Right atrium auricular region (tissue), 2 donors: ENCODE results near the gene COL4A6. TPM values are rescaled to one million over a fixed set of nuclear protein-coding genes. Genes with fewer than 3 reads are reported as not detected.

Source experiments
- DNase-seq: peaks from one replicate; pipeline ENCODE4 v3.0.0-alpha.2; 2019; ENCODE audit warnings: low spot score
- H3K27ac ChIP-seq, 2 donors: fragments of 200-600 bp; sonication (generic); 1 replicate in 1 of 2; 2 replicates in 1 of 2; pipeline ENCODE4 v1.5.1; 2016 to 2019
- H3K27me3 ChIP-seq, 2 donors: fragments of 200-600 bp; sonication (generic); one replicate each; pipeline versions ENCODE4 v1.5.1 to v1.6.0; 2017 to 2019
- H3K36me3 ChIP-seq: fragments of 200-600 bp; sonication (generic); one replicate; pipeline ENCODE4 v1.5.1; 2016
- H3K4me1 ChIP-seq, 2 donors: fragments of 200-600 bp; sonication (generic); one replicate each; pipeline versions ENCODE4 v1.5.1 to v1.6.0; 2017 to 2019
- H3K4me3 ChIP-seq, 2 donors: fragments of 200-600 bp; sonication (generic); 1 replicate in 1 of 2; 2 replicates in 1 of 2; pipeline ENCODE4 v1.5.1; 2017 to 2019; ENCODE audit warnings: mild to moderate bottlenecking in 1 of 2, moderate library complexity in 1 of 2
- H3K9me3 ChIP-seq, 2 donors: fragments of 200-600 bp; sonication (generic); one replicate each; pipeline ENCODE4 v1.5.1; 2019
- total RNA-seq, 2 donors: library from RNA; depleted of rRNA; stranded (reverse); fragments of >200 nt; gene quantifications; one replicate each; pipeline ENCODE4 v1.1.0, GENCODE V29; 2016
- TF ChIP-seq, protein P1 (sequence below), 2 donors: fragments of 200-600 bp; sonication (generic); IDR thresholded peaks; one replicate each; pipeline ENCODE4 v1.5.1; 2019; ENCODE audit warnings: antibody characterized with exemption in 2 of 2

Gene COL4A6
- total RNA-seq, 2 donors from 2014 or later: 4.6 to 17.7 TPM

DNA sequence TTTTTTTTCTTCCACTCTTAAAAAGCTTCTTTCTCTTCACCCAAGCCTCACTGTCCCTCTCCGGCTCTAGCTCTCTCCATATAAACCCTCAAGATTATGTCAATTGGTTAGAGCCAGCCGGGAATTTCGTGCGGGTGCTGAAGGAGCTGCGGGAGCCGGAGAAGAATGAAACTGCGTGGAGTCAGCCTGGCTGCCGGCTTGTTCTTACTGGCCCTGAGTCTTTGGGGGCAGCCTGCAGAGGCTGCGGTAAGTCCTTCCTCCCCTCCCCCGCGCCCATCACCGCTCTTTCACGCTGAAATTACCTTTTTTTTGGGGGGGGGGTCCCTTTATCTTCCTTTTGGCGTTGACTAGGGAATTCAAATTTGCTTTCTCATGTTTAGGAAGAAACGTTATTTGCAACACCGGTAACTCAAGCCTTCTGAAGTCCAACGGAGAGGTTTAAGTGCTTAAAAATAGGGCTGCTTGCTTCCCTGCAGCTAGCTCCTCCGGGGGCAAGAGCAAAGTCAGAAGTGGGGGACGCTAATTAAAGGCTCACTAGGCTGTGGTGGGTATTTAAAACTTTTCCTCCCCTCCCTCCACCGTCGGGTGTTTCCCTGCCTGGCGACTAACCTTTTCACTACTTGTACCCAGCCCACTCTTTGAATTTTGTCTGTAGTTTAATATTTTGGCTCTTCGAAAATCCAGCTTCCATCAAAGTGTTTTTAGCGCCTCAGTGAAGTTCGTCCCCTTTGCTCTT, 1.9 kb upstream of the COL4A6 start:
- Histone ChIP-seq H3K27ac (peak overlapping the region; percentile 64 to 73), H3K9me3 (peaks cover 0 to 4% of the 10 kb centered on the region in 2 donors), H3K4me1 (no peaks in the 10 kb centered on the region), H3K36me3 (no peaks in the 10 kb centered on the region), H3K27me3 (no peaks in the 10 kb centered on the region), H3K4me3 (peak overlapping the region; percentile 42 to 51)
- TF ChIP-seq, protein P1, sequence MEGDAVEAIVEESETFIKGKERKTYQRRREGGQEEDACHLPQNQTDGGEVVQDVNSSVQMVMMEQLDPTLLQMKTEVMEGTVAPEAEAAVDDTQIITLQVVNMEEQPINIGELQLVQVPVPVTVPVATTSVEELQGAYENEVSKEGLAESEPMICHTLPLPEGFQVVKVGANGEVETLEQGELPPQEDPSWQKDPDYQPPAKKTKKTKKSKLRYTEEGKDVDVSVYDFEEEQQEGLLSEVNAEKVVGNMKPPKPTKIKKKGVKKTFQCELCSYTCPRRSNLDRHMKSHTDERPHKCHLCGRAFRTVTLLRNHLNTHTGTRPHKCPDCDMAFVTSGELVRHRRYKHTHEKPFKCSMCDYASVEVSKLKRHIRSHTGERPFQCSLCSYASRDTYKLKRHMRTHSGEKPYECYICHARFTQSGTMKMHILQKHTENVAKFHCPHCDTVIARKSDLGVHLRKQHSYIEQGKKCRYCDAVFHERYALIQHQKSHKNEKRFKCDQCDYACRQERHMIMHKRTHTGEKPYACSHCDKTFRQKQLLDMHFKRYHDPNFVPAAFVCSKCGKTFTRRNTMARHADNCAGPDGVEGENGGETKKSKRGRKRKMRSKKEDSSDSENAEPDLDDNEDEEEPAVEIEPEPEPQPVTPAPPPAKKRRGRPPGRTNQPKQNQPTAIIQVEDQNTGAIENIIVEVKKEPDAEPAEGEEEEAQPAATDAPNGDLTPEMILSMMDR (IDR thresholded peaks at IDR 0.05): no peak
- no peak for DNase-seq

DNA sequence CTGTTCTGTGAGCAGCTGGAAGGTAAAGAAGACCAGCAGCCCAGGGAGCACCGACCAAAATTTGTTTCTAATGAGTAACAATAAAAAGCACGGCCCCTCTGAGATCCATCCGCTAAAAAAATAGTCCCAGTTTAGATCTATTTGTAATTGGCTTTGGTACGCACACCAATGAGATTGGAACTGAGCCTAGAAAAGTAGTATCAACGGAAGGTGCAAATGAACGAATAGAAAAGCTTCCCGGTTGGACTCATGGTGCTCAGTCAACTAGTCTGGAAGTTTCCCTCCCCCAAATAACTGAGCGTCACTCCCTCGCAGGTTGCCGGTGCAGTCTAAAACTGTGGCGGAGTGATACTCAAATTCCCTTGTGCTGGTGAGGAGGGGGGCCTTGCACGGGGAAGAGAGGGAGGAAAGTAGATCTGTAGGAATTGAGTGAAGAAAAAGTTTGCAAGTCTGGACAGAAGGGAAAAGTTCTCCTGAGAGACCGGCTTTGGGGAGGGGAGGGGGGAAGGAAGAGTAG, 1.3 kb upstream of the COL4A6 start, which contains the start of gene COL4A5:
TSS of gene COL4A5 (plus strand) at position 413 of the 517 bp plus-strand sequence. CDS start 288 bp downstream, outside the sequence.
- no peak for DNase-seq
- H3K4me1 ChIP-seq: no peaks in the 10 kb centered on the region
- H3K4me3 ChIP-seq: peak within 1 kb of the TSS; percentile 42 to 51
- H3K27me3 ChIP-seq: no peaks in the 10 kb centered on the region
- TF ChIP-seq, protein P1 (IDR thresholded peaks at IDR 0.05): no peak
- peaks cover 0 to 3% of the 10 kb centered on the region in 2 donors for H3K9me3 ChIP-seq
- H3K36me3 ChIP-seq: no peaks in the 10 kb centered on the region
- peak within 1 kb of the TSS; percentile 64 to 73 for H3K27ac ChIP-seq

DNA sequence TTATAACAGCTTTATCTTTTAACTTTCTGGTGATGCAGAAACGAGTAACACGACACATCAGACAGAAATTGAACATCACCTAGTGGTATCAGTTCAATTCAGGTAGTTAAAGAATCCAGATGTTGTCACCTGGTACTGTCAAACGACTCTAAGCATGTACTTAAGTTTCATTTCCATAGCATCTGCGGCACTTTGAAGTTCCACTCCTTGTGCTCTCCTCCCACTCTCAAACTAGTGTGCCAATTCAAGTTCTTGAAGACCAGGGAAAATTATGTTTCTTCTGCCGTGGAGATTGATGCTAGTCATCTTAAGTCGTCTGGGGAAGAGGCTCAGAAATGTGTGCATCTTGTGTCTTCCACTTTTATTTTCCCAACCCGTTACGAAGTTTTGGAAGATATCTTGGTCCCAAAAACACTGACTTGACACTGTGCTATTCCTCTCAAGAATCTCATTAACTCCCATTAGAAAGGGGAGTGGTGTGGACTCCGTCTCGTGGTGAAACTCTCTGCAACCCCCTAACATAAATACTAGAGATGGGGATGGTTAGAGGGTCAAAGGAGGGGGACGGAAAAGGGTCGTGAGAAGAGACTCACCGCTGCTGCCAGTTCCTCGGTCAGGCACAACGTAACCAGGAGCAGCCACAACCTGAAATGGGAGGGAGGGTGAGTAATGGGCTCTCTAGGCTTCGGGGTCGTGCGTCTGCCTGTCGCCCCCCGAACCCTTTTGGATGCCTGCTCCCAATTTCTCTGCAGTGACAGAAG, 693 bp downstream of the COL4A6 start:
- no peak for DNase-seq
- Histone ChIP-seq H3K27me3 (no peaks in the 10 kb centered on the region), H3K27ac (peak overlapping the region in 1 of 2 donors; percentile 44), H3K9me3 (no peaks in the 10 kb centered on the region), H3K36me3 (no peaks in the 10 kb centered on the region), H3K4me1 (no peaks in the 10 kb centered on the region), H3K4me3 (peak overlapping the region; percentile 33 to 44)
- TF ChIP-seq, protein P1 (IDR thresholded peaks at IDR 0.05): no peak

DNA sequence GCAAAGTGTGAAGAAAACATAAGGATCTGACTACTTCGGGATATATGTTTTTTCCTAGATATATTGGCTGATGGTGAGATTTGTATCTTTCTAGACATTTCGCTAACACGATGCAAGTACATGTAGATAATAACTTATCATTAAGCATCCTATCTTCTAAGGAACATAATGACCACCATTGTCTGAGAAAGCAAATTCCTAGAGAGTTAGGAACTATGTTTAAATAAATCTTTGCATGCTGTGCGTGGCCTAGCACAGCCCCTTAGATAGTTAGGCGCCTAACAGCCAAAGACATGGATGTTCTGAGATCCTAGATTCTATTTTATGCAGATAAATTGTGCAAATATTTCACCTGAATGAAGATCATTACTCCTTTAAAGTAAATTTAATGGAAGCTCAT, 3.0 kb downstream of the COL4A6 start:
- H3K27ac ChIP-seq: no peak overlapping the region
- no peaks in the 10 kb centered on the region for H3K4me1 ChIP-seq
- no peak overlapping the region for H3K4me3 ChIP-seq
- no peaks in the 10 kb centered on the region for H3K36me3 ChIP-seq
- H3K9me3 ChIP-seq: no peaks in the 10 kb centered on the region
- TF ChIP-seq, protein P1 (IDR thresholded peaks at IDR 0.05): no peak
- no peak for DNase-seq
- H3K27me3 ChIP-seq: no peaks in the 10 kb centered on the region

DNA sequence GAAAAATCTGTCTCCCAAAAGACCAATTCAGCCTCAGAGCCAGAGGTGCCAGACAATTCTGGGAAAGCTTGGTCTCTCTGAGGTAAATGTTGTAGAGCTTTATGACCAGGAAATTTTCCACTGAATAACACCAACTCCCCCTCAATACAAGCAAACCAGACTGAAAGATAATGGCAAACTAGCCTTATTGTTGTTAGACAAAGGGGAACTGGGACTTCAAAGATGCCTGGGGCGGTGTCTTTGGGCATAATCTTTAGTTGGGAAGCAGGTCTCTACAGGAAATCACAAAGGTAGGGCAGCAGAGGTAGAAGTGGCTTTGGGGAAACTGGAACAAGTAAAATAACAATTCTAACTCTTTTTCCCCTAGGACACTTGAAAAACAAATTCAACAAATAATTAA, 12.0 kb downstream of the COL4A6 start:
- no peaks in the 10 kb centered on the region for H3K9me3 ChIP-seq
- DNase-seq: no peak
- no peaks in the 10 kb centered on the region for H3K27me3 ChIP-seq
- no peak overlapping the region for H3K27ac ChIP-seq
- H3K4me3 ChIP-seq: no peak overlapping the region
- H3K36me3 ChIP-seq: no peaks in the 10 kb centered on the region
- H3K4me1 ChIP-seq: no peaks in the 10 kb centered on the region
- TF ChIP-seq, protein P1 (IDR thresholded peaks at IDR 0.05): no peak
